HS-27A (cell line): ENCODE results near the gene ESPN.
"Not testable (repeated sequence)": the region's sequence is repeated elsewhere in the genome, so short reads cannot be mapped to it uniquely, and the experiment has no call there.

ENCODE experiments used
- DNase-seq: peaks from one replicate; pipeline ENCODE4 v3.0.0-alpha.2; 2012; ENCODE audit warnings: low read depth, missing footprints

ESPN gene

DNA sequence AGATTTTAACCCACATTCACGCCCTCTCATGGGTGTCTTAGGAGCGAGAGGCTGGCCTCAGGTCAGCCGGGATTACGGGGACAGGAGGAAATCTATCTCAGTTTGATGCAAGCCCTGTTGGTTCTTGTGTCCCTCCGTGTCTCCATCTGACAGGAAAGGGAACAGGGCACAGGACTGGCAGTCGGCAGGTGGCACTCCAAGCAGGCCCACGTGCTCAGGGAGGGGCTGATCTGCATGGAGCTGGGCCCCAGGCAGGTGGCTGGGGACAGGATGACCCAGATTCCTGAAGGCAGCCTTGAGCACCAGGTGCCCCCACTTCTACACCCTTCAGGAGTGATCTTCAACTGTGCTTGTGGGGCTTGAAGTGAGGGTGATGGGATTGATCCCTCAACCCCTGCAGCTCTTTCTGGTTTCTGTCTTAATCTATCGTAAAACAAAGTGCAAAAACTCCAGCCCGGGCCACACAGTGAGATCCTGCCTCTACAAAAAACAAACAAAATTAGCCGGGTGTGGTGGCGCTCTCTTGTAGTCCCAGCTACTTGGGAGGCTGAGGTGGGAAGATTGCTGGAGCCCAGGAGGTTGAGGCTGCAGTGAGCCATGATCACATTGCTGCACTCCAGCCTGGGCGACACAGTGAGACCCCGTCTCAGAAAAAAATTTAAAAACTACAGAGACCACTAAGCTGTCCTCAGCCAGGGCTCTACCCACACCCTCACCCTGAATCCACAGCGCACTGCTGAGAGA, 58.6 kb downstream of the ESPN start:
- DNase-seq = no peak

DNA sequence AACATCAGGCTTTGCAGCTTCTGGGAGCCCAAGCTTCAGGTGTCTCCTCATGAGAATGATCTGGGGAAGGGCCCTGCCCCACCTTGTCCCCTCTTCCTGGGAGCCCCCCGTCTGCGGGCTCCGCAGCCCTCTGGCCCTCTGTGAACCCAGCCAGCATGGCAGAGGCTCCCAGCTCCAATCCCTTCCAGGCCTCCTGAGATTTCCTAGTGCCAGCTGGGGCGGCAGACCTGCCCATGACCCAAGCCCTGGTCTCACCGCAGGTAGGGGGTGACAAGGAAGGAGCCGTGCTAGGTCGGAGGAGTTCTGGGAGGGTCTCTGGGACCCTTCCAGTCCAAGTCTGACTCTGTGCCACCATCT, 59.2 kb downstream of the ESPN start:
- DNase-seq = no peak

DNA sequence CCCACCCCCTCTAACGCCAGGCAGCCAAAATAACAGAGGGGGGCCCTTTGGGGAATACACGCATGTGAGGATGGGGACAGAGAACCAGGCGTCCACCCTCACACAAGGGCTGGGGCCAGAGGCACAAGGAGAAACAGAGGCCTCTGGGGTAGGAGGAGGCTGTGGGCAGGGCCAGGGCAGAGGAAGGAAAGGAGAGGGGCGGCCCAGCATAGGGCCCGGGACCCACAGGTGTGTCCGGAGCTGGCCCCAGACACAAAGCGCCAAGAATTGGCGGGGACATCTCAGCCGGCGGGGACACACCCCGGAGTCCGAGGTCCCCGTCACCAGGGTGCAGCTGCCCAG, 60.2 kb downstream of the ESPN start:
- no peak for DNase-seq

DNA sequence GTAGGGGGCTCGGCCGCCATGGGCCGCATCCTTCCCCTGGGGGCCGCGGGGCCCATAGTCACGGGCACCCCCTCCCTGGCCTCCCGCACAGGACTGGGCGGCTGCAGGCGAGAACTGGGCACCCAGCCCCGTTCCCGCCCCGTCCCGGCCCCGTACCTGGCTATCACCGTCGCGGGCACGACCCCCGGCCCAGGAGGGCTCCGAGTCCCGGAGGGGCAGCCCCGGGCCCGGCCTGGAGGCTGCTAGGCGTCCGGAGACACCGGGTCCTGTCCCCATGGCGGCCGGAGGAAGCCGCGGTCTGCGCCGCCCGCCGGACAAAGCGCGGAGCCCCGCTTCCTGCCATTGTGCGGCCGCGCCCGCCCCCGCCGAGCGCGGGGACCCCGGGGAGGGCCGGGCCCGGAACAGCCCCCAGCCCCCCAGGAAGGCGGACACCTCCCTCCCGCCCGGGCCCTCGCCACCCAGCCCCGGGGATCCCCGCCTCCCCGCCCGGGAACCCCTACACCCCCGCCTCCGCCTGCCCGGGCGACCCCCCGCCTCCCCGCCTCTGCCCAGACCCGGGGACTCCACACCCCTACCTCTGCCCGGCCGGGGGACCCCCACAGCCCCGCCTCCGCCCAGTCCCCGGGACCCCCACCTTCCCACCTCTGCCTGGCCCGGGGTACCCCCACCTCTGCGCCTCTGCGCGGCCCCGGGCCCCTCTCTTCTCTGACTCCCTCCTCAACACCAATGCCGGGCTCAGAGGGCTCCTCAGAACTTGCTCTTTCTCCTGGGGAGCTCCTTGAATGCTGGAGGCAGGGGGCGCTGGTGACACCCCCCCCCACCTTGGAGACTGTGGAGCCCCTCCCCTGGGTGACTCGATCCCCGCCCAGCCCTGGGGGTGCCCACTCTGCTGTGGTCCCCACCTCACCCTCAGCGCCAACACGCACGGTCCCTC, 60.9 kb downstream of the ESPN start:
- no peak for DNase-seq

DNA sequence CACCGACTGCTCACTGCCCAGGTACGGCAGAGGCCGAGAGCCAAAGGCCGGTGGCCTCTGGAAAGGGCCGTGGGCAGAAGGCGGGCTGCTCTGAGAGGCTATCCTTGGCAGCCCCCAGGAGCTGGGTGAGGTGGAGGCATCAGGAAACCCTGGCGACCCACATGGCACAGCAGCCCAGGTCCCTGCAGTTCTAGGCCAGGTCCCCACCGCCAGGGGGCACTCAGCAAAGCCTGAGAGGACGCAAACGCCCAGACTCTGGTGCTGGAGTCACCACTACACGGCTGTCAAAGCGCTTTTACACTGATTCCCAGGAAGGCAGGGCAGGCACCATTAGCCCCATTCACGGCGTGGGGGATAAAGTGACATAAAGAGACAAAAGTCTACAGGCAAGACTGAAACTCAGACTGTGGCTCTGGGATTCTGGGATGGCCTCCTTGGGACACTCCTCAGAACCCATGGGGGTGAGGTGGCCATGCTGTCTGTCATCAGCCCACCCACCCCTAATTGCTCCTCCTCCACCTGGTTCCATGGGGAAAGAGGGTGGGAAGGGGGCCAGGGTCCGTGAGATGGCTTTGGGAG, 61.9 kb downstream of the ESPN start:
- peak; percentile 47 for DNase-seq

DNA sequence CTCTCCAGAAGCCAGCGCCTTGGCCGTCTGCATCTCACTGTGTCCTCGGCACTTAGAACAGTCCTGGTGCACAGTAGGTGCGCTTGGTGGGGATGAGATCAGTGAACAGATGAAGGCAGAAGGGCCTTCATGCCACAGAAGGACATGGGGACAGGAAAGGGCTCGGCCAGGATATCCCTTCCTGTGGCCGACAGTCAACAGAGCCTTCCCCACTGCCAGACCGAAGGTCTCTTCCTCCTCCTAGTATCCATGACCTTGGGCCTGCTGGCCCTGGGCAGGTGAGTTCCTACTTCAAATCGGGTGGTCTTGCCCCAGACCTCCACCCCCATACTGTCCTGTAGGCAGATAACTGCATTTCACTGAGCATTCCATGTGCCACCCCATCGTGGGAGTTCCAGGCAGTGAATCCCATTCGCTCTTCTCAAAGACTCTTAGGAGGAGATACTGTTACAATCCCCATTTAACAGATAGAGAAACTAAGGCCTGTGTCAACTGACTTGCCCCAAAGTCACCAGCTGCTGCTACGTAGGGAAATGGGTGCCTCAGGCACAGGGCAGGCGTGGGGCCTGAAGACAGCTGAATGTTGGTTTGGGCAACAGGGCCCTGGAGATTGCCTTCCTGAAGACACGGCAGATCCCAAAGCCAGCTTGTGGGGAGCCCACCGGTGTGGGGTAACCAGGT, 63.4 kb downstream of the ESPN start:
- no peak for DNase-seq

DNA sequence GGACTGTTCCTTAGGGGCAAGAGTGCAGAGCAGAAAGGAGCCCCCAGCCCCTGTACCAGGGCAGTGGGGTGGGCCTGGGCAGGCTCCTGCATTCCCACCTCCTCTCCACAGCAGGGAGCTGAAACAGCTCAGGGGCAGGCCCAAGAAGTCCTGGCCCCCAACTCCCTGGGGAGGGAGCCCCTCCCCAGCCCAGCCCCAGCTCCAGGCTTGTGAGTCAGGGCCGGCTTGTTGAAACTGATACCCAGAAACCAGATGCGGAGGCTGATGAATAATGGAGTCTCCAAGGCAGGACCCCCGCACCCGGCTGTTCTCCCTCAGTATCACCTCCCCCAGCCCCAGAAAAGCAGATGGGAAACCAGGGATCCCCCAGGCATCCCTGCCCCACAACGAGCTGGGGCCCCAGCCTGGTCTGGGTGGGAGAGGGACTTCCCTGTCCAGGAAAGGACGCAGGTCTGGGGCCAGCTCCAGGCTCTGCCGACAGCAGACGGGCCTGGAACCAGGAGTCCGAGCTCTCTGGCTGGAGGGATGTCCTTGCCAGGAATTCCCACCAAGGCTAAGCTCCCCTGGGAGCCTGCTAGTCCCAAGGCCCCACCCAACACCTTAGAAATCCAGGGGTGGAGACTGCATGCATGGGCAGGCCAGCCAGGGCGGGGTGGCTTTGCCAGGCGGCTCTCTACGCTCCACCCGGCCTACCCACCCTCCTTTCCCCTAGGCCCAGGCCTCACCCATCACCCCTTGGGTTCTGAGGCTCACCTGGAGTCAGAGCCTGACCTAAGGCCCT, 64.2 kb downstream of the ESPN start:
- no peak for DNase-seq

DNA sequence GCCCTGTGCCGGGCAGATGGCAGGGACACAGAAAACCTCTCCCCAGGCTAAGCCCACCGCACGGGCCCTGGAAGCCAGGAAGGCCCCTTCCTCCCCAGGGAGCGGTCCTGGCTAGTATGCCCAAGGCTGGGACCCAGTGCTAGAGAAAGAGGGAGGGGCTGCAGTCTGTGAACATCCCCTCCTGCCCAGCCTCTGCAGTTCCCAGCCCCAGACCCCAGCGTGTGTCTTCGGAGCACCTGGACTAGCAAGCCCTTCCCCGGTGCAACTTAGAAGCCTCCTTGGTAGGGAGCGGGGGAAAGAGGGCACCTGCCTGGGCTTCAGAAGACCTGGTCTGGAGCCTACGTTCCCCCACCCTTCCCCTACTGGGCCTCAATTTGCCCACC, 64.8 kb downstream of the ESPN start:
- DNase-seq = no peak

DNA sequence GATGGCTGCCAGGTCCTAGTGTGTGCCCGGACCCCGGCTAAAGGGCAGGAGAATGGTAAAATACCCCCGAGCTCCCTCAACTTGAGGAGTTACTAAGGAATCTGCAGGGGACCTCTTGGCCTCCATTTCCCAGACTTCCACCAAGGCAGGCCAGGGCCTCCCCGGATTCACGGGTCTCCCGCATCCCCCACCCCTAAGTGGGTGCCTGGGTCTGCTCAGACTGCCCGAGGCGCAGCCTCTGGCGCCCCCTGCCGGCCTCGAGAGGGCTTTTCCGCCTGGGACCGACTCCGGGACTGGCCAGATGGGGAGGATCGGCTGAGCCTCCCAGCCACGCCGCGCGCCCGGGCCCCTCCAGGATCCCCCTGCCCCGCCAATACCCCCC, 65.2 kb downstream of the ESPN start:
- DNase-seq = peak; percentile 39

DNA sequence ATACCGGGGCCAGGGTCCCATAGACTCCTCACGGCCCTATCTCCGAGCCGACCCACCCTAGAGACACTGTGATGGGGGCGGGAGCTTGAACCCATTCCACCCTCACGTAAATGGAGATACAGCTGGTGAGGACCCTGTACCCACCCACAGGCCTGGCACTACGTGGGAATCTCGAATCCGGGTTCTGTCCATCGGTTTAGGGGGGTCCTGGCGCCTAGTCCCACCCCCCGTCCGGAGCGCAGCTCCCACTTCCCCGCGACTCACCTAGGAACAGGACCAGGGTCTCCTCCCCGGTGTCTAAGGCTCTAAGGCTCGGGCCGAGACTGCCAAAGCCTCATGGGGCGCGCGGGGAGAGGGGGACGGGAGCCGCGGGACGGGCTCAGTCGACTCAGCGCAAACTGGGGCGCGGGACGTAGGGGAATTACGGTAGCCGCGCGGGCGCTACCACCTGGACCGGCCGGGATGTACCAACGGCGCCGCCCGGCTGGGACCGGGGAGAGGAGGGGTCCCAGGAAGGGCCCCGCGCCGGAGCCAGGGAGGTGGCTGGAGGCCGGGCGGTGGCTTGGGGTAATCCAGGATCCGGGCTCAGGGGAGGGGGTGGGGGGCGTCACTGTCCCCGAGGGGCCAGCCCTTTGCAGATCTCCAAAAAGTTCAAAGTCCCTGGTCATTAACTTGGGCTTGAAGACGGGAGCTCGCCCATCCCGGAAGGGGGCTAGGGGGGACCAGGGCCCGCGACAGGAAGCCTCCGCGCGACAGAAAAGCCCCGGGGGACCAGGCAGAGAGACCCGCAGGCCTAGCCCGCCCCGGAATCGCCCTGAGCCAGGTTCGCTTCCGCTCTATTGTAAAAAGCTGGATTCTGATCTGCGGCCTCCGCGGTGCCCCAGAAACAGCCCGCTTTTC, 65.9 kb downstream of the ESPN start:
- peak; percentile 41 for DNase-seq

DNA sequence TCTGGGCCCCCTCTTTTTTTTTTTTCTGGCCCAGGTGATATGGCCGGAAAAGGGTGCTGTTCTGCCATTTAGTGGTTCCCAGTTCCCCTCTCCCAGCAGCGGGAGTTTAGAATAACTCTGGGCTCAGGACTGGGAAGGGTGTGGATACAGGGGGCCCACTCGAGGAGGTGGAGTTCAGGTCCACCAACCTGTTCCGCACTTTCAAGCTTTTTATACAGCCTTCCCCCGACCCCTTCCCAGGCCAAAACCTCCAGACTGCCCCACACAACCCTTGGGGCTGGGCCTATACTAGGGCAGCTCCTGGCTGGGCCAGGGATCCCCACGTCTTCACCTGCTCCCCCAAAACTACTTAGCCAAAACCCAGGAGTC, 66.5 kb downstream of the ESPN start:
- DNase-seq = no peak

DNA sequence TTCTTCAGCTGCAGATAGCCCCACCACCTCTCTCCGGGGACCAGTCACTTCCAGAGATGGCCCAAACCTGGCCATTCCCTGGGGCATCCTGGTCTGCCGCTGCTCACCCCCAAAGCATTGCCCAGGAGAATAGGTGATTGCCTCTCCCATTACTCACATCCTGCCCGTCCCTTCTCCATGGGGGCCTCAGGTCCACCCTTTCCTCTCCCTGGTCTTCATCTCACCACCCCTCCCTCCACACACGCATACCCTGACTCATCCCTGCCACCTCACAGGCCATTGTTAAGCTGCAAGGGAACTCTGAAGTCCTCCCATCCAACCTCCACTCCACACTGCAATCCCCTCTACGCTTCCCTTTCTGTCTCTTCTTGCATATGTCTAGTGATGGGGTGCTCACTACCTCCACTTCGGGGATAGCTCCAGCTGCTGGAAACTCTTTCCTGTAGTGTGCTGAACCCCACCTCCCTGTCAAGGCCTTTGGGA, 66.9 kb downstream of the ESPN start, which contains the start of gene PLEKHG5:
TSS of gene PLEKHG5 (minus strand) at position 188 of the 483 bp plus-strand sequence. CDS start 14,096 bp downstream, outside the sequence.
- DNase-seq = peak; percentile 51

DNA sequence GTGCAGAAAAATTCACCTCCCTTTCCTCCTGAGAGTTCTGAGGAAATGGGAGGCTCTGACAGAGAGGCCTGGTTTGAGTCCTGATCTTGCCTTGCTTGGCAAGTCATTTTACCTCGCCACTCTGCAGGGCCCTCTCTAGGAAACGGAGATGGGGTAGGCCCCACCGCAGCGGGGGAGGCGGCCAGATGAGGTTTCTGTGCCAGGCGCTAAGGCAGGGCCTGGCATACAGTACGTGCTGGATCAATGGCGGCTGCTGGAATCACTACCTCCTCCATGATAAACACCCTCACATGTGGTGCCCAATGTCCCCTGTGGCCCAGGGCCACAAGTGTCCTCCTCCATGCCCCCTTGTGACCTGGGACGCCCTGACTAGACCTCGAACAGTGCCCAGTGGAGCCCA, 67.4 kb downstream of the ESPN start:
- no peak for DNase-seq

DNA sequence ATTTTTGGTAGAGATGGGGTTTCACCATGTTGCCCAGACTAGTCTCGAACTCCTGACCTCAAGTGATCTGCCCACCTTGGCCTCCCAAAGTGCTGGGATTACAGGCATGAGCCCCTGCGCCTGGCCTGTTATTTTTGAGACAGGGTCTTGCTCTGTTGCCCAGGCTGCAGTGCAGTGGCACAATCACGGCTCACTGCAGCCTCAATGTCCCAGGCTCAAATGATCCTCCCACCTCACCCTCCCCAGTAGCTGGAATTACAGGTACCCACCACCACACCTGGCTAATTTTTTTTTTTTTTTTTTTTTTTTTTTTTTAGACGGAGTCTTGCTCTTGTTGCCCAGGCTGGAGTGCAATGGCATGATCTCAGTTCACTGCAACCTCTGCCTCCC, 69.3 kb downstream of the ESPN start:
- DNase-seq = not testable (repeated sequence)

DNA sequence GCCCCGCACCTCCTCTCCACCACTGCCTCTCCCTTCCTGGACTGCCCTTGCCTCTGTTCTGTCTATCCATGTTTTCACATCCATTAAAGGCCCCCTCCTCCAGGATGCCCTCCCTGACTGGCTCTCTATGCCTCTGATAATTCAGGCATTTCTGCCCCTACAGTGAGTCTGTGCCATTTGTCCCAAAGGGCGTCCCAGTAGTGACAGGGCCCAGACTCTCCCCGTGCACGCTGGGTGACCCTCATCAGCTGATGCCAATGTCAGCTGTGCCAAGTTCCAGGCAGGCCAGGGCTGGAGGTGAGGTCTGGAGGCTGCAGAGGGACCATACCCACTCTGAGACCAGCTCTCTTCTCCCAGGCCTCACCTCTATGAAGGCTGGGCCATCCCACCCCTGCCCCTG, 70.1 kb downstream of the ESPN start:
- no peak for DNase-seq

DNA sequence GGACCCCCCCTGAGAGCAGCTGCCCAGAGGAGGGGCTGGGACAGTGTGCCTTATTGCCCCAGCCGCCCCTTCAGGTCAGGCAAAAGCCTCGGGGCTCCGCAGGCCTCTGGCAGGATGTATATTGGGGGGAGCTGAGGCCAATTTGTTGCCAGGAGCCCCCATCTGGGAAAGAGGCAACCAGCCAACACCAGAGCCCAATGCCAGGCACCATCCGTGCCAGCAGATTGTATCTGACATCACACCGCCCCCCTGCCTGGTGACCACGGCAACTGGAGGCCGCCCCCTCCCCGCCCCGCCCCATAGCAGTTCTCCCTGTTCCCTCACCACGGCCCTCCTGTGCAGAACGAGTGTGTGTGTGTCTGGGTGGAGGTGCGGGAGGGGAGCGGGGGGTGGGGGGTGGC, 70.5 kb downstream of the ESPN start:
- DNase-seq = no peak

DNA sequence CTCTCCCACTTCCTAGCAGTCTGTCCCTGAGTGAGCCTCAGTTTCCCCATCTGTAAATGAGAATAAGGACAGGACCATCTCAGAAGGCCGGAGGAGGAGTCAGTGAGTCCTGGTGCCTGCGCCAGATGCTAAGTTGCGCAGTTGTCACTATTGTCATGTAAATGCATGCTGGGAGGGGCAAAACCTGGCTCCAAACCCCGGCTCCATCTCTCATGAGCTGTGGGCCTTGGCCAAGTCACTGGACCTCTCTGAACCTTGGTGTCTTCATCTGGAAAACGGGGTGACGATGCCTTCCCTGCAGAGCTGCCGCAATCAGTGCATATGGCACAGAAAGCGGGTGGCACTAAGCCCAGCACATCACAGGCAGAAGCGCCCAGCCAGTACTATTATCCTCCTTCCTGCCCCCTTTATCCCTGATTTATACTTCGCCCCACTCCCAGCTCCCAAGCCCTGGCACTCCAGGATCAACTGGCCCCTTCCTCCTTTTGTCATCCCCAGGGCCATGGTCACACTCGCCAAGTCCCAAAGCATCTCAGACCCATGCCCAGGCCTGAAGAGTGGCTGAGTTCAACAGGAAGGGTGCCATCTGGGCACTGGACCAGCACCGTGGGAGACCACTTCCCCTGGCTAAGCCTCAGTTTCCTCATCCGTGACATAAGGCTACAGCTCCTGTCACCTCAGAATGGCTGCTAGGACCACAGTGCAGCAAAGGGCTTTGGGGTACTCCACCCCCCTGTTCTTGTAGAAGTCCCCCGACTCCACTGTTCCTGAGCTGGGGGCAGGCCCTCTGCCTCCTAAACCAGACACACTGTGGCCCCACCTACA, 71.2 kb downstream of the ESPN start:
- DNase-seq = no peak

DNA sequence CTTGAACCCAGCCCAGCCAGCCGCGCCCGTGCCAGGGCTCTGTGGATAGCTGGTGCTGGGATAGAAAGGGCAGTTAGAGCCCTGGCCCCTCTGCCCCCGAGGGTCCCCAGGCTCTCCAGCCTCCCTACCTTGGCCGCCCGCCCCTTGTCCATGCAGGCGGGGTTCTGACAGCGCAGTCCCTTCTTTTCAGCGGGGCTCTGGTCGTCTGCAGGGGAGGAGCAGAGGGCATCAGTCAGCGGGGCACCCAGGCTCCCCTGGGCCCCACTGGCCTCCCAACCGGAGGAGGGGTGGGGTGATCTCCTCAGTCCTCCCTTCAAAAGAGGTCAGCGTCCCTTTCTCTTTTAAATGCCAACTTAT, 71.8 kb downstream of the ESPN start:
- no peak for DNase-seq

DNA sequence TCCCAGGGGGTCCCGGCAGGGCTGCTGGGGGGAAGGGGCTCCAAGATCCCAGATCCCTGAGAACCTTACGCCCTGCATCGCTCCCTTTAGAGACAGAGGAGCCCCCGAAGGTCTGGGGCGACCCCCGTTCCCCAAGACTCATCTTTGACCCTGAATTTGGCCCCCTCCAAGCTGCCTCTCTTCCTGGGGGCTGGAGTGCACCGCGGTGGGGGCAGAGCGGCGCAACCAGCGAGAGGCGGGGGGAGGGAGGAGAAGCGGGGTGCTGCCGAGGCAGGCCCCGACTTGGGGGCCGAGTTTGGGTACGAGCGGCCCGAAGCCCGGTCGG, 72.3 kb downstream of the ESPN start:
- no peak for DNase-seq
